ENCODE results near the gene LY6G6D.

The LY6G6D gene, protein sequence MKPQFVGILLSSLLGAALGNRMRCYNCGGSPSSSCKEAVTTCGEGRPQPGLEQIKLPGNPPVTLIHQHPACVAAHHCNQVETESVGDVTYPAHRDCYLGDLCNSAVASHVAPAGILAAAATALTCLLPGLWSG

DNA sequence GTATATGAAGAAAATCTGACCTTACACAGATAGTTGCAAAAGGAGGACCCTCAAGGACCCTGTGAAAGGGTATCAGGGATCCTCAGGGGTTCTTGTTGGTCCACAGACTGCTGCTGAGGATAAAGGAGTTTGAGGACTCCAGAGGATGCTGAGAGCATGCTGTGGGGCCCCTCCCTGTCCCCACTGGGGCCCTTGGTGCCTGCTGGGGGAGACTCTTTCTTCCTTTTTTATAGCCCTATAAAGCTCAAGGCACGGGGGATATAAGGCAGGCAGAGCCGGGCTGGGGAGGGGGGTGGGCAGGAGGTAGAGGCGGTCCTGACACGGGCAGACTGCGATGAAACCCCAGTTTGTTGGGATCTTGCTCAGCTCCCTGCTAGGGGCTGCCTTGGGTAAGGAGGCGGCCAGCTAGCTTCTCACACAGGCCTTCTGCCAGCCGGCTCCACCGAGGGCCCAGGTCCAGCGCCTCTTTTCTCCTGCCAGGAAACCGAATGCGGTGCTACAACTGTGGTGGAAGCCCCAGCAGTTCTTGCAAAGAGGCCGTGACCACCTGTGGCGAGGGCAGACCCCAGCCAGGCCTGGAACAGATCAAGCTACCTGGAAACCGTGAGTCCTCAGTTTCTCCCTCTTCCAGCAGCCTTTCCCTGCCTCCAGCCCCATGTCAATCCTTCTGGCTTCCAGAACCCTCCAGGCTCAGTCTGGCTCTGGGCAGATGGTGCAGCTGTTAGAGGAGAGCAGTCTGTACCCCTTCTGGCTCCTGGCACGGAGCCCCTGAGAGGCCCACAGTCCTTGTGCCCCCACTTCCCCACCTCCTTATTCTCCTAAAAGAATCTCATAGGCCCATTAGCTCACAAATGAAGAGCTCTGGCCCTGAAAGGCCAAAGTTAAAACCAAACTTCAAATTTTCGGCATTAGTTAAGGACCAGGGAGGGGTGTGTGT is at the start of gene LY6G6D:
TSS of gene LY6G6D (plus strand) at position 327 of the 937 bp plus-strand sequence. CDS start at position 335, 8 bp downstream.
- H3K4me3 ChIP-seq = no peak within 1 kb of the TSS
- intact Hi-C loops (cut with DNase I; ENCODE audit: low total_unique reads) = no loop called here
- no peak for DNase-seq
- no peaks in the 10 kb centered on the region for H3K4me1 ChIP-seq
- H3K9me3 ChIP-seq = no peaks in the 10 kb centered on the region
- peaks cover 0 to 21% of the 10 kb centered on the region in 2 donors for H3K27me3 ChIP-seq
- H3K27ac ChIP-seq = no peak within 1 kb of the TSS
- TF ChIP-seq, protein P1, sequence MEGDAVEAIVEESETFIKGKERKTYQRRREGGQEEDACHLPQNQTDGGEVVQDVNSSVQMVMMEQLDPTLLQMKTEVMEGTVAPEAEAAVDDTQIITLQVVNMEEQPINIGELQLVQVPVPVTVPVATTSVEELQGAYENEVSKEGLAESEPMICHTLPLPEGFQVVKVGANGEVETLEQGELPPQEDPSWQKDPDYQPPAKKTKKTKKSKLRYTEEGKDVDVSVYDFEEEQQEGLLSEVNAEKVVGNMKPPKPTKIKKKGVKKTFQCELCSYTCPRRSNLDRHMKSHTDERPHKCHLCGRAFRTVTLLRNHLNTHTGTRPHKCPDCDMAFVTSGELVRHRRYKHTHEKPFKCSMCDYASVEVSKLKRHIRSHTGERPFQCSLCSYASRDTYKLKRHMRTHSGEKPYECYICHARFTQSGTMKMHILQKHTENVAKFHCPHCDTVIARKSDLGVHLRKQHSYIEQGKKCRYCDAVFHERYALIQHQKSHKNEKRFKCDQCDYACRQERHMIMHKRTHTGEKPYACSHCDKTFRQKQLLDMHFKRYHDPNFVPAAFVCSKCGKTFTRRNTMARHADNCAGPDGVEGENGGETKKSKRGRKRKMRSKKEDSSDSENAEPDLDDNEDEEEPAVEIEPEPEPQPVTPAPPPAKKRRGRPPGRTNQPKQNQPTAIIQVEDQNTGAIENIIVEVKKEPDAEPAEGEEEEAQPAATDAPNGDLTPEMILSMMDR (IDR thresholded peaks at IDR 0.05) = no peak
- no peaks in the 10 kb centered on the region for H3K36me3 ChIP-seq

DNA sequence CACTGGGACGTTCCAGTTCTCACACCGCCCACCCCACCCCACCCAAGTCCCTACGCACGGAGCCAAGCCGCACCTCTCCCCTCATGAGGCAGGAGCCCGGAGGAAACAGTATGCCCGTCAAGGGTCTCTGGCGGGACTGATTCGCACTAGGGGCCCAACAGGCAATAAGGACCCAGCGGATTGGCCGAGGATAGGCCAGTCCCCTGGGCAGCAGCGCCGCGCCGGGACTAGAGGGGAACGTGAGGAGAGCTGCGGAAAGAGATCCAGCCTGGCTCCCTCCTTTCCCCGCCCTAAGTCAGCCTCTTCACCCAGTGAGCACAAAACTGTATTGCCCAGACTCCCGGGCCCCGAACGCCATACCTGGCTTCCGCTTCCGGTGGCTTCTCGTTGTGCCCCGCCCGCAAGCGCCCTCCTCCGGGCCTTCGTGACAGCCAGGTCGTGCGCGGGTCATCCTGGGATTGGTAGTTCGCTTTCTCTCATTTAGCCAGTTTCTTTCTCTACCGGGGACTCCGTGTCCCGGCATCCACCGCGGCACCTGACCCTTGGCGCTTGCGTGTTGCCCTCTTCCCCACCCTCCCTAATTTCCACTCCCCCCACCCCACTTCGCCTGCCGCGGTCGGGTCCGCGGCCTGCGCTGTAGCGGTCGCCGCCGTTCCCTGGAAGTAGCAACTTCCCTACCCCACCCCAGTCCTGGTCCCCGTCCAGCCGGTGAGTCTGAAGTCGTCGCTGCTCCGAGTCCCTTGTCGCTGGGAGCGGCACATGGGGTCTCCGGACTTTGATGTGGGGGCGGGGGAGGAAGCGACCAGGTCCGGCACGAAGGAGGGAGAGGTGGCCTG is 49.4 kb upstream of the LY6G6D start, which contains the start of gene CSNK2B:
TSS of gene CSNK2B (plus strand) at position 580 of the 836 bp plus-strand sequence. CDS start 752 bp downstream, outside the sequence.
- H3K4me1 ChIP-seq = peaks cover 0 to 64% (median 47%) of the 10 kb centered on the region in 4 donors
- intact Hi-C loops (cut with DNase I; ENCODE audit: low total_unique reads) = loop anchor here (5.0 kb wide), 1 partner anchor 172 kb away; no protein-coding TSS in a partner anchor
- peak within 1 kb of the TSS; percentile 93 to 94 for H3K27ac ChIP-seq
- peak within 1 kb of the TSS; percentile 77 to 88 for H3K4me3 ChIP-seq
- peak; percentile 99 to 100 for DNase-seq
- no peaks in the 10 kb centered on the region for H3K27me3 ChIP-seq
- TF ChIP-seq, protein P1 (IDR thresholded peaks at IDR 0.05) = no peak
- peaks cover 36 to 53% (median 50%) of the 10 kb centered on the region in 3 donors for H3K36me3 ChIP-seq
- no peaks in the 10 kb centered on the region for H3K9me3 ChIP-seq

DNA sequence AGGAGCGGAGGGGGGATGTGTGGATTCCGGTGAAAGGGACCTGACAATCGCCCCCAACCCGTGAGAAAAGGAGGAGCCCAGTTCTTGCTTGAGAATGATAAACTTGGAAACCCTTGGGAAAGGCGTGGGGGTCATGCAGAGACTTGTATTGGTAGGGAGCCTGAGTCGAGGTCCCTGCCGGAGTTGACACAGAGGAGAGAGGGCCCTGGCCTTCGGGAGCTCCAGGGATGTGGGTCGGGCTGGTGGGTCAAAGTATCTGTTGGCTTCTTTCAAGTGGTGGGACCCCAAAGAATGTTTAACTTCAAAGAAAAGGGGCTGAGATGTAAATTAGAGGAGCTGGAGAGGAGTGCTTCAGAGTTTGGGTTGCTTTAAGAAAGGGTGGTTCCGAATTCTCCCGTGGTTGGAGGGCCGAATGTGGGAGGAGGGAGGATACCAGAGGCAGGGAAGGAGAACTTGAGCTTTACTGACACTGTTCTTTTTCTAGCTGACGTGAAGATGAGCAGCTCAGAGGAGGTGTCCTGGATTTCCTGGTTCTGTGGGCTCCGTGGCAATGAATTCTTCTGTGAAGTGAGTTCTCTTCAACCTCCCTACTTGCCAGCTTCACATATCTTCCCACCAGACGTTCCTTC is 48.7 kb upstream of the LY6G6D start:
- Histone ChIP-seq H3K4me3 (peak overlapping the region; percentile 77 to 88), H3K9me3 (no peaks in the 10 kb centered on the region), H3K27ac (peak overlapping the region; percentile 93 to 94), H3K27me3 (no peaks in the 10 kb centered on the region), H3K36me3 (peaks cover 43 to 60% (median 57%) of the 10 kb centered on the region in 3 donors), H3K4me1 (peaks cover 0 to 57% (median 42%) of the 10 kb centered on the region in 4 donors)
- TF ChIP-seq, protein P1 (IDR thresholded peaks at IDR 0.05) = no peak
- DNase-seq = no peak
- intact Hi-C loops (cut with DNase I; ENCODE audit: low total_unique reads) = loop anchor here (5.0 kb wide), 1 partner anchor 171 kb away; no protein-coding TSS in a partner anchor

DNA sequence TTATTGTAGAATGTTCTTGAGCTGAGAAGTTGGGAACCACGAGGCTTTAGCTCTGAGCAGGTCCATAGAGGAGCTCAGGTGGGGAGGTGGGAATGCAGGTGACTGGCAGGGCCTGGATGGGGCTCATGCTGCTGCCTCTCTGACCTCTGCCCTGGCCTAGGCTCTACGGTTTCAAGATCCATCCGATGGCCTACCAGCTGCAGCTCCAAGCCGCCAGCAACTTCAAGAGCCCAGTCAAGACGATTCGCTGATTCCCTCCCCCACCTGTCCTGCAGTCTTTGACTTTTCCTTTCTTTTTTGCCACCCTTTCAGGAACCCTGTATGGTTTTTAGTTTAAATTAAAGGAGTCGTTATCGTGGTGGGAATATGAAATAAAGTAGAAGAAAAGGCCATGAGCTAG is 45.5 kb upstream of the LY6G6D start, which contains the start of gene LY6G5B:
TSS of gene LY6G5B (plus strand) at position 301 of the 400 bp plus-strand sequence. CDS start 975 bp downstream, outside the sequence.
- intact Hi-C loops (cut with DNase I; ENCODE audit: low total_unique reads) = loop anchor here (5.0 kb wide), 1 partner anchor 168 kb away; no protein-coding TSS in a partner anchor
- Histone ChIP-seq H3K9me3 (no peaks in the 10 kb centered on the region), H3K27ac (no peak within 1 kb of the TSS), H3K4me1 (peaks cover 0 to 31% (median 18%) of the 10 kb centered on the region in 4 donors), H3K4me3 (no peak within 1 kb of the TSS), H3K36me3 (peaks cover 58 to 72% (median 64%) of the 10 kb centered on the region in 3 donors), H3K27me3 (no peaks in the 10 kb centered on the region)
- no peak for DNase-seq
- TF ChIP-seq, protein P1 (IDR thresholded peaks at IDR 0.05) = no peak
